RPMI7951 (cell line): ENCODE results near the gene SPINK2. TPM values are rescaled to one million over a fixed set of nuclear protein-coding genes. Genes with fewer than 3 reads are reported as not detected.

ENCODE experiments used
- total RNA-seq: library from RNA; depleted of rRNA; stranded (reverse); fragments of >200 nt; shearing (Covaris generic); gene quantifications from 2 replicates; pipeline ENCODE4 v1.2.3, GENCODE V29; 2014; rRNA removed

The SPINK2 gene
- total RNA-seq, 1 experiment from 2014 or later = not detected

Other genes with a start within 250 kb of the SPINK2 start
- gene HOPX, start 140.4 kb downstream of the SPINK2 start, total RNA-seq = not detected in 2 replicates
- gene REST, start 86.2 kb upstream of the SPINK2 start, total RNA-seq = 20.0 and 27.8 TPM in 2 replicates
- 10.6 and 11.9 TPM in 2 replicates for gene NOA1, start 155.9 kb upstream of the SPINK2 start, total RNA-seq
- gene POLR2B, start 157.2 kb upstream of the SPINK2 start, total RNA-seq = 96.2 and 114 TPM in 2 replicates